B cell (primary cell): ENCODE data around the gene NTNG1.

Experiments
- EZH2 ChIP-seq: IDR thresholded peaks from 2 replicates; pipeline ENCODE4 v1.6.1; 2012; ENCODE audit warnings: borderline replicate concordance, low read depth, mild to moderate bottlenecking, moderate library complexity, low read length; ENCODE audit not compliant: insufficient read depth, poor library complexity, severe bottlenecking
- TF ChIP-seq, protein P1 (sequence below): fragments of 200-600 bp; IDR thresholded peaks from one replicate; pipeline ENCODE4 v1.8.0; 2022; ENCODE audit warnings: antibody characterized with exemption, mild to moderate bottlenecking

- TF ChIP-seq, protein P1, sequence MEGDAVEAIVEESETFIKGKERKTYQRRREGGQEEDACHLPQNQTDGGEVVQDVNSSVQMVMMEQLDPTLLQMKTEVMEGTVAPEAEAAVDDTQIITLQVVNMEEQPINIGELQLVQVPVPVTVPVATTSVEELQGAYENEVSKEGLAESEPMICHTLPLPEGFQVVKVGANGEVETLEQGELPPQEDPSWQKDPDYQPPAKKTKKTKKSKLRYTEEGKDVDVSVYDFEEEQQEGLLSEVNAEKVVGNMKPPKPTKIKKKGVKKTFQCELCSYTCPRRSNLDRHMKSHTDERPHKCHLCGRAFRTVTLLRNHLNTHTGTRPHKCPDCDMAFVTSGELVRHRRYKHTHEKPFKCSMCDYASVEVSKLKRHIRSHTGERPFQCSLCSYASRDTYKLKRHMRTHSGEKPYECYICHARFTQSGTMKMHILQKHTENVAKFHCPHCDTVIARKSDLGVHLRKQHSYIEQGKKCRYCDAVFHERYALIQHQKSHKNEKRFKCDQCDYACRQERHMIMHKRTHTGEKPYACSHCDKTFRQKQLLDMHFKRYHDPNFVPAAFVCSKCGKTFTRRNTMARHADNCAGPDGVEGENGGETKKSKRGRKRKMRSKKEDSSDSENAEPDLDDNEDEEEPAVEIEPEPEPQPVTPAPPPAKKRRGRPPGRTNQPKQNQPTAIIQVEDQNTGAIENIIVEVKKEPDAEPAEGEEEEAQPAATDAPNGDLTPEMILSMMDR = no peak
- no peak for TF ChIP-seq EZH2
Observed at GRCh38 chr1:107095647-107096046, 45.2 kb upstream of the NTNG1 start.
